ENCODE measurements around the gene CLPSL1.

Gene CLPSL1

DNA sequence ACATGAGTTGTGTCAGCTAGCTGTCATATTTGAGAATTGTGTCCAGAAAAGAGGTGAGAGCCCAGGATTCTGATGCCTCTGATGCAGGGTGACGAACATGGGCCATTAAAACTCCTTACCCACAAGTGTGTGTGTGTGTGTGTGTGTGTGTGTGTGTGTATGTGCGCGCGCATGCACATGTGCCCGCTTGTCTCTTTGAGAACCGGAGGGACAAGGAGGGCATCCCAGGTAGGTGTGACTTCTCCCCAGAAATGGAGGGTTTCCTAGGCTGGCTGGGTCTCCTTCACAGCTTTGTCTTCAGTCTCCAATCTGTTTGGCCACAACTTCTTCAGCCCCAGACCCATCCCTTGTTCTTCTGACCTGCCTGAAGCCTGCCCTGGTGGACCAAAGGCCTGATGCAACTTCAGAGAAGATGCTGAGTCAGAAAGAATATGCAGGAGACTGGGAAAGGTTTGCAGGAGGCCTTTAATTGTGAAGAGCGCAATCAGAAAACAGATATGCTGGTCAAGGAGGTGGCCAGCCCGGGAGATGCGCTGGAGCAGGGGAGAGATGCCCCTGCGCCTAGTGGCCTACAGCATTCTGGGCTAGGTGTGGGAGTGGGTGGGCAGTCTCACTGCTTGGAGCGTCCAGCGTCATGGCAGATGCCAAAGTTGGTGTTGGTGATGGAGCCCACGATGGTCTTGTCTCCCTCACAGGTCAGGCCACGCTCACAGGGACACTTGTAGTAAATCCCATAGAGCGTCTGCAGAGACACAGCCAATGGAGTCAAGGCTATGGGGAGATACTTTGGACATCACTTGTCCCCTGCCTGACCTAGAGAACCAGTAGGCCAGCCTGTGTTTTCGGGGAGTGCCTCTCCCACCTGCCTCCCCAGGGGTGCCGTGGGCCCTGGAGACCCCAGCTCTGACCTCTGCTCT is 14.0 kb downstream of the CLPSL1 start:
- Histone ChIP-seq H3K4me3 (ENCODE audit: low read length) (no peak overlapping the region), H3K9me3 (replicated peaks; ENCODE audit: insufficient read depth, low read length) (no peaks in the 10 kb centered on the region), H2AFZ (ENCODE audit: low read length) (no peak overlapping the region), H3F3A (ENCODE audit: insufficient read depth, low read length) (no peaks in the 10 kb centered on the region), H3K36me3 (replicated peaks; ENCODE audit: insufficient read depth, low read length) (no peaks in the 10 kb centered on the region), H3K9ac (ENCODE audit: low read length) (no peak overlapping the region), H3K27ac (ENCODE audit: low read length) (no peak overlapping the region), H3K79me2 (ENCODE audit: low read length) (no peaks in the 10 kb centered on the region), H3K4me1 (ENCODE audit: low read length) (no peaks in the 10 kb centered on the region), H3K9me2 (replicated peaks; ENCODE audit: insufficient read depth, low read length) (no peaks in the 10 kb centered on the region), H3K4me2 (ENCODE audit: low read depth, low read length) (no peak overlapping the region), H4K20me1 (ENCODE audit: insufficient read depth, low read length) (no peaks in the 10 kb centered on the region), H3K27me3 (replicated peaks; ENCODE audit: insufficient read depth, low read length) (no peaks in the 10 kb centered on the region; the same call in 1 of the 2 replicates)
- TF ChIP-seq, protein P1, sequence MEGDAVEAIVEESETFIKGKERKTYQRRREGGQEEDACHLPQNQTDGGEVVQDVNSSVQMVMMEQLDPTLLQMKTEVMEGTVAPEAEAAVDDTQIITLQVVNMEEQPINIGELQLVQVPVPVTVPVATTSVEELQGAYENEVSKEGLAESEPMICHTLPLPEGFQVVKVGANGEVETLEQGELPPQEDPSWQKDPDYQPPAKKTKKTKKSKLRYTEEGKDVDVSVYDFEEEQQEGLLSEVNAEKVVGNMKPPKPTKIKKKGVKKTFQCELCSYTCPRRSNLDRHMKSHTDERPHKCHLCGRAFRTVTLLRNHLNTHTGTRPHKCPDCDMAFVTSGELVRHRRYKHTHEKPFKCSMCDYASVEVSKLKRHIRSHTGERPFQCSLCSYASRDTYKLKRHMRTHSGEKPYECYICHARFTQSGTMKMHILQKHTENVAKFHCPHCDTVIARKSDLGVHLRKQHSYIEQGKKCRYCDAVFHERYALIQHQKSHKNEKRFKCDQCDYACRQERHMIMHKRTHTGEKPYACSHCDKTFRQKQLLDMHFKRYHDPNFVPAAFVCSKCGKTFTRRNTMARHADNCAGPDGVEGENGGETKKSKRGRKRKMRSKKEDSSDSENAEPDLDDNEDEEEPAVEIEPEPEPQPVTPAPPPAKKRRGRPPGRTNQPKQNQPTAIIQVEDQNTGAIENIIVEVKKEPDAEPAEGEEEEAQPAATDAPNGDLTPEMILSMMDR (IDR thresholded peaks at IDR 0.05; ENCODE audit: low read length): no peak
- TF ChIP-seq EZH2 (optimal IDR thresholded peaks at IDR 0.05; ENCODE audit: low read depth, low read length) (no peak), EZH2phosphoT487 (IDR thresholded peaks at IDR 0.05; ENCODE audit: low read length) (no peak)
- no peak for DNase-seq

DNA sequence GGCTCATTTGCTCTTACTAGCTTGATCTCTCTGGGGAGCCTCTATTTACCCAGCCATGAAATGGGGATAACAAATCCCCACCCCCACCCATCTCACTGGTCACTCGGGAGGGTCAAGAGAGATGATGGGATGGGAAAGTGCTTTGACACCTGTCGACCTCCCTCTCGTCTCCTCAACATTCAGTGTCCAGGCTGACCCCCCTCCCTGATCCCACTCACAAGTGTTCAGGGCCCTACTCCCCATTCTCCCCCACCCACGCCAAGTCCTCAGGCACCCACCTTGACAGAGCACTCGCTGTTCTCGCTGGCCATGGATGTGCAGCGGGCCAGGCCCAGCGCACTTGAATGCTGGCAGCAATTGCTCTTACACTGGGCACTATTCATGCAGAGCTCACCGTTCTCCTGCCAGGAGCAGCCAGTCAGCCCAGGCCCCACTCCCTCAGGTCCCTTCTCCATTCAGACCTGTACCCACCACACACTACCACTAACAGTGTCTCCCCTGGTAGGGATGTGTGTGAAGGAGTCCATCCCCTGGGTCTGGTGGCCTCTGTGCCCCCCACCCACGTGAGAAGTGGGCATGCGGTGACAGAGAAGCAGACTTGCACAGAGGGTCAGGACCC is 14.7 kb downstream of the CLPSL1 start:
- Histone ChIP-seq H3F3A (ENCODE audit: insufficient read depth, low read length) (no peaks in the 10 kb centered on the region), H4K20me1 (ENCODE audit: insufficient read depth, low read length) (no peaks in the 10 kb centered on the region), H3K4me3 (ENCODE audit: low read length) (no peak overlapping the region), H2AFZ (ENCODE audit: low read length) (no peak overlapping the region), H3K9ac (ENCODE audit: low read length) (no peak overlapping the region), H3K27me3 (replicated peaks; ENCODE audit: insufficient read depth, low read length) (no peaks in the 10 kb centered on the region), H3K9me2 (replicated peaks; ENCODE audit: insufficient read depth, low read length) (no peaks in the 10 kb centered on the region), H3K4me2 (ENCODE audit: low read depth, low read length) (no peak overlapping the region), H3K4me1 (ENCODE audit: low read length) (no peaks in the 10 kb centered on the region), H3K9me3 (replicated peaks; ENCODE audit: insufficient read depth, low read length) (no peaks in the 10 kb centered on the region), H3K27ac (ENCODE audit: low read length) (no peak overlapping the region), H3K79me2 (ENCODE audit: low read length) (no peaks in the 10 kb centered on the region), H3K36me3 (replicated peaks; ENCODE audit: insufficient read depth, low read length) (no peaks in the 10 kb centered on the region)
- no peak for DNase-seq
- no peak for TF ChIP-seq EZH2 (optimal IDR thresholded peaks at IDR 0.05; ENCODE audit: low read depth, low read length)
- TF ChIP-seq, protein P1 (IDR thresholded peaks at IDR 0.05; ENCODE audit: low read length): no peak
- no peak for TF ChIP-seq EZH2phosphoT487 (IDR thresholded peaks at IDR 0.05; ENCODE audit: low read length)

DNA sequence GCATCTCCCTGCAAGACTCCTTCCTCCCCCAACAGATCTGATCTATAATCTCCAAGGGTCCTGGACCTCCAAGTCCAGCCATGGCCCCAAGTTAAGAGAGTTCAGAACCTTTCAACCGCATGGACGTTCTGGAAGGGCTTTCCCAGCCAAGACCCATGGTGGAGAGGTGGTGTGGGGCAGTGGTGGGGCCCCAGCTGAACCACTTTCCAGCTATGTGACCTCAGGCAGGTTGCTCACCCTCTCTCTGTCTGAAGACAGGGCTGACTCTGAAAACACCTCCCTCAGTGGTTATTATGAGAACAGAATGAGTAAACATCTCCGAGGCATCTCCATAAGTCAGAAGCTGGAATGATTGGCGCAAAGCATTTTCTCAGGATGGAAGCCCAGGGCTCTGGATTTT is 15.4 kb downstream of the CLPSL1 start:
- Histone ChIP-seq H3K9me2 (replicated peaks; ENCODE audit: insufficient read depth, low read length) (no peaks in the 10 kb centered on the region), H3K79me2 (ENCODE audit: low read length) (no peaks in the 10 kb centered on the region), H2AFZ (ENCODE audit: low read length) (no peak overlapping the region), H3K9ac (ENCODE audit: low read length) (no peak overlapping the region), H3K4me1 (ENCODE audit: low read length) (no peaks in the 10 kb centered on the region), H3F3A (ENCODE audit: insufficient read depth, low read length) (no peaks in the 10 kb centered on the region), H3K27ac (ENCODE audit: low read length) (no peak overlapping the region), H3K36me3 (replicated peaks; ENCODE audit: insufficient read depth, low read length) (no peaks in the 10 kb centered on the region), H4K20me1 (ENCODE audit: insufficient read depth, low read length) (no peaks in the 10 kb centered on the region), H3K4me3 (ENCODE audit: low read length) (no peak overlapping the region), H3K9me3 (replicated peaks; ENCODE audit: insufficient read depth, low read length) (no peaks in the 10 kb centered on the region), H3K4me2 (ENCODE audit: low read depth, low read length) (no peak overlapping the region), H3K27me3 (replicated peaks; ENCODE audit: insufficient read depth, low read length) (no peaks in the 10 kb centered on the region)
- DNase-seq: no peak
- TF ChIP-seq, protein P1 (IDR thresholded peaks at IDR 0.05; ENCODE audit: low read length): no peak
- TF ChIP-seq EZH2 (optimal IDR thresholded peaks at IDR 0.05; ENCODE audit: low read depth, low read length) (no peak), EZH2phosphoT487 (IDR thresholded peaks at IDR 0.05; ENCODE audit: low read length) (no peak)
